ENCODE measurements around the gene ARSK.
A peak's percentile ranks its signal among the peaks of the same experiment; 100 is the strongest.

The ARSK gene

DNA sequence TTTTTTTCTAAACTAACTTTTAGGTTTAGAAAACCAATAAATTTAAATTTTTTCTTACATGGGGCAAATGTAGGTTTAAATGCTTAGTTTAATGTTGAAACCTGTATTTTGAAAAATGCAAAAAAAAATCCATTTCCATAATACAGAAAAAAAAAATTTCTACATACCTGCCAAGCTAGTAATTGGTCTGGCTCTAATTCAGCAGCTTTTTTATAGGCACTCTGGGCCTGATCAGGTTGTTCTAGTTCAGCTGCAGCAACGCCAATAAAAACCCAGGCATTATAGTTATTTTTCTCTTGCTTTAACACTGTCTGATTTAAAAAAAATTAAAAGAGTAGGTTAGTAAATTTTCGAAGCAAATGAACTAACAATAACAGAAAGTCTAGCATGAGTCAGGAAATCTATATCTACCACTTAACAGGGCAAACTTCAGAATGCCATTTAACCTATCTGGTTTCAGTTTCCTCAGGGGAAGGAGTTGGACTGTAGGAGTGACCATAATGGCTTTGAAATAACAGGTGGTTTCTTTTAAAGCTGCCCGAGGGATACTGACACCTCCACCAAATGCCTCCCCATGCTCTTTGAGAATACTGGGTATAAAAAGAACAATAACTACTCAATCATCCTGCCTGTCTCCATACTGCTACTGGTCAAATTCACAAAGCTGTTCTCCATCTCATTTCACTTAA is 11.7 kb upstream of the ARSK start:
- Histone ChIP-seq H3K4me3 (ENCODE audit: low read depth in 1 of 2, low read length in 1 of 2) (no peak overlapping the region), H3K27me3 (no peaks in the 10 kb centered on the region), H3K4me1 (ENCODE audit: control insufficient read depth in 1 of 2, insufficient read depth in 1 of 2, low read depth in 1 of 2, low read length in 1 of 2) (no peaks in the 10 kb centered on the region), H3K9me3 (no peaks in the 10 kb centered on the region), H3K27ac (no peak overlapping the region), H3K36me3 (peaks cover 59% of the 10 kb centered on the region)
- TF ChIP-seq, protein P1, sequence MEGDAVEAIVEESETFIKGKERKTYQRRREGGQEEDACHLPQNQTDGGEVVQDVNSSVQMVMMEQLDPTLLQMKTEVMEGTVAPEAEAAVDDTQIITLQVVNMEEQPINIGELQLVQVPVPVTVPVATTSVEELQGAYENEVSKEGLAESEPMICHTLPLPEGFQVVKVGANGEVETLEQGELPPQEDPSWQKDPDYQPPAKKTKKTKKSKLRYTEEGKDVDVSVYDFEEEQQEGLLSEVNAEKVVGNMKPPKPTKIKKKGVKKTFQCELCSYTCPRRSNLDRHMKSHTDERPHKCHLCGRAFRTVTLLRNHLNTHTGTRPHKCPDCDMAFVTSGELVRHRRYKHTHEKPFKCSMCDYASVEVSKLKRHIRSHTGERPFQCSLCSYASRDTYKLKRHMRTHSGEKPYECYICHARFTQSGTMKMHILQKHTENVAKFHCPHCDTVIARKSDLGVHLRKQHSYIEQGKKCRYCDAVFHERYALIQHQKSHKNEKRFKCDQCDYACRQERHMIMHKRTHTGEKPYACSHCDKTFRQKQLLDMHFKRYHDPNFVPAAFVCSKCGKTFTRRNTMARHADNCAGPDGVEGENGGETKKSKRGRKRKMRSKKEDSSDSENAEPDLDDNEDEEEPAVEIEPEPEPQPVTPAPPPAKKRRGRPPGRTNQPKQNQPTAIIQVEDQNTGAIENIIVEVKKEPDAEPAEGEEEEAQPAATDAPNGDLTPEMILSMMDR (IDR thresholded peaks at IDR 0.05): no peak

DNA sequence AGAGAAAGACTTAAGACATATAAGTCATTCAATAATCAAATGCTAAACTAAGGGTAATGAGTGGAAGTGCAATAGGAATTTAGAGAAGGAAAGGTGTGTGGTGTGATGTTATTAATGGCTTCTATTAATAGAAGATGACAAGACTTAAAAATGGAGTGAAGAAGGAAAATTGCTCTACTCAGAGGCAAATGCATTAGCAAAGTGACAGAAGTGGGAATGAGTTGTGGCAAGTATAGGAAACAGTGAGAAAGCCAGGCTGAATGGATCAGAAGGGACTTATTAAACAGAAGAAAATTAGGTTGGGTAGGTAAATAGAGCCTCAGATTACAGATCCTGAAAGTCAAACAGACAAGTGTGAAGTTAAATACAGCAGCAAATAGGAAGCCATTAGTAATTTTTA is 5.9 kb upstream of the ARSK start:
- TF ChIP-seq, protein P1 (IDR thresholded peaks at IDR 0.05): no peak
- no peaks in the 10 kb centered on the region for H3K27me3 ChIP-seq
- no peak overlapping the region for H3K4me3 ChIP-seq (ENCODE audit: low read depth in 1 of 2, low read length in 1 of 2)
- no peak overlapping the region for H3K27ac ChIP-seq
- peaks cover 19 to 24% of the 10 kb centered on the region in 2 experiments for H3K4me1 ChIP-seq (ENCODE audit: control insufficient read depth in 1 of 2, insufficient read depth in 1 of 2, low read depth in 1 of 2, low read length in 1 of 2)
- H3K36me3 ChIP-seq: peaks cover 26% of the 10 kb centered on the region
- no peaks in the 10 kb centered on the region for H3K9me3 ChIP-seq

DNA sequence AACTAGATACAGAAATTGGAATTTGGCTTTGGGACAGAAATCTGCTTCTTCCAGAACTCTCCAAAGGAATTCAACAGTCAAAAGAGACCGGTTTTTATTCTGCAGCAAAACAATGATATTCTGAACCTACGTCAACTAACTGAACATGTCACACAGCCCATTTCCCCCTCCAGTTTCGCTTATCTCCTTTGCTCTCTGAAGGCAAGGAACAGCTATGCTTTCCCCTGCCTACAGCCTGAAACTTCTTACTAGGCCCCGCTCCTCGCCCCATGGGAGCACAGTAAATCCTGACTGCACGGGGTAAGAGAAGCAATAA is 612 bp upstream of the ARSK start:
- no peaks in the 10 kb centered on the region for H3K36me3 ChIP-seq
- peak overlapping the region; percentile 85 for H3K4me3 ChIP-seq (ENCODE audit: low read depth in 1 of 2, low read length in 1 of 2)
- no peaks in the 10 kb centered on the region for H3K27me3 ChIP-seq
- H3K9me3 ChIP-seq: no peaks in the 10 kb centered on the region
- H3K4me1 ChIP-seq (ENCODE audit: control insufficient read depth in 1 of 2, insufficient read depth in 1 of 2, low read depth in 1 of 2, low read length in 1 of 2): peaks cover 37 to 40% of the 10 kb centered on the region in 2 experiments
- peak overlapping the region; percentile 76 for H3K27ac ChIP-seq
- TF ChIP-seq, protein P1 (IDR thresholded peaks at IDR 0.05): no peak

DNA sequence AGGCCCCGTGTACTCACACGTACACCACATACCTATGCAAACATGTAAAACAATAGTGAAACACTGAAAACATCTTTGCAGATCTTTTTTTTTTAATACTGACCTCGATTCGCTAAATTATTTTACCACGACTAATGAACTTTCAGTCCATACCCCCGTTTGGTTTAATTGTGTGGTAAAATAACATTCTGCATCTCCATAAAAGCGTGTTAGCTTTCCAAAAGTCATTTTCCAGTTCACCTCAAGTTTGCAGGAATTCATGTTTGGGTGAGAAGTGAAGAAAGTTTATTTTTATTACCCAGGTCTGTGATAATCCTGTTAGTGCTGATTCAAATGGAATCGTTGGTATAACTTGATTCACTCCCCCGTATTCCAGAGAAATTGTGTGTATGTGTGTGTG is 652 bp downstream of the ARSK start:
- H3K27me3 ChIP-seq: no peaks in the 10 kb centered on the region
- peak overlapping the region; percentile 76 for H3K27ac ChIP-seq
- TF ChIP-seq, protein P1 (IDR thresholded peaks at IDR 0.05): no peak
- no peaks in the 10 kb centered on the region for H3K9me3 ChIP-seq
- peak overlapping the region; percentile 85 for H3K4me3 ChIP-seq (ENCODE audit: low read depth in 1 of 2, low read length in 1 of 2)
- H3K4me1 ChIP-seq (ENCODE audit: control insufficient read depth in 1 of 2, insufficient read depth in 1 of 2, low read depth in 1 of 2, low read length in 1 of 2): peaks cover 37 to 40% of the 10 kb centered on the region in 2 experiments
- H3K36me3 ChIP-seq: no peaks in the 10 kb centered on the region

DNA sequence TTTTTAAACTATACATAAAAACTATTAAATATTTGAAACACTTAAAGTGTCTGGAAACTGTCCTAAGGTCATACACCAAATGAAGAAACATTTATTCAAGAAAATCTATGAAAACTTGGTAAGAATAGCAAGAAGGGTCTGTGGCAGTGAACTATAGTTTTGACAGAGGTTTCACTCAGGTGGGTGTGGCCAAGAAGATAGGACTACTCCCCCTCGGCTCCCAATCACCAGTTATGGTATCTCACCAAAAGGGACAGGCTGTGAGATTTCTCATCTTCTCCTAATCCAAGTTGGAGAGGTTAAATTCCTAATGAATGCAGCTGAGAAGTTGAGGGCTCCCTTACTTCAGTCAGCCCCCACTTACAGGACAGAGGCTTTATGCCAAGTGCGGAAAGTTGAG is 2.9 kb downstream of the ARSK start:
- H3K4me3 ChIP-seq (ENCODE audit: low read depth in 1 of 2, low read length in 1 of 2): no peak overlapping the region
- no peaks in the 10 kb centered on the region for H3K9me3 ChIP-seq
- no peak overlapping the region for H3K27ac ChIP-seq
- peaks cover 24 to 30% of the 10 kb centered on the region in 2 experiments for H3K4me1 ChIP-seq (ENCODE audit: control insufficient read depth in 1 of 2, insufficient read depth in 1 of 2, low read depth in 1 of 2, low read length in 1 of 2)
- no peaks in the 10 kb centered on the region for H3K27me3 ChIP-seq
- TF ChIP-seq, protein P1 (IDR thresholded peaks at IDR 0.05): no peak
- H3K36me3 ChIP-seq: no peaks in the 10 kb centered on the region
